Ureter (tissue), 1 donor: ENCODE results near the gene RASA3. TPM values are rescaled to one million over a fixed set of nuclear protein-coding genes. Genes with fewer than 3 reads are reported as not detected.

Experiments
- DNase-seq: peaks from one replicate; pipeline ENCODE4 v3.0.0-alpha.2; 2020; ENCODE audit warnings: low spot score
- total RNA-seq: library from RNA; stranded (reverse); gene quantifications from one replicate; pipeline ENCODE4 v1.2.4, GENCODE V29; 2023
- donor health status: DM: yes; HTN: yes; CAD: no.

Gene RASA3
- total RNA-seq, 1 donor from 2014 or later: 22.4 TPM

- DNase-seq: no peak
These were observed 63.6 kb downstream of the RASA3 start for GRCh38 chr13:114068656-114069318.

- no peak for DNase-seq
These were observed 64.4 kb downstream of the RASA3 start for GRCh38 chr13:114067886-114068651.

GRCh38 chr13:114067381-114067885, 65.0 kb downstream of the RASA3 start:
- no peak for DNase-seq

- DNase-seq: no peak
These were observed 65.5 kb downstream of the RASA3 start for GRCh38 chr13:114066956-114067355.

GRCh38 chr13:114065926-114066774, 66.3 kb downstream of the RASA3 start:
- DNase-seq: no peak

GRCh38 chr13:114065141-114065925, 67.1 kb downstream of the RASA3 start:
- peak; percentile 91 for DNase-seq

- no peak for DNase-seq
These were observed 67.8 kb downstream of the RASA3 start for GRCh38 chr13:114064450-114065140.

- peak; percentile 75 for DNase-seq
These were observed 68.6 kb downstream of the RASA3 start for GRCh38 chr13:114063545-114064449.

- no peak for DNase-seq
These were observed 69.7 kb downstream of the RASA3 start for GRCh38 chr13:114062754-114063153.

GRCh38 chr13:114062341-114062740, 70.1 kb downstream of the RASA3 start:
- DNase-seq: no peak

GRCh38 chr13:114061744-114062143, 70.7 kb downstream of the RASA3 start:
- no peak for DNase-seq

GRCh38 chr13:114061047-114061446, 71.4 kb downstream of the RASA3 start:
- DNase-seq: no peak

- DNase-seq: no peak
These were observed 72.2 kb downstream of the RASA3 start for GRCh38 chr13:114059946-114060860.

- DNase-seq: no peak
These were observed 73.0 kb downstream of the RASA3 start for GRCh38 chr13:114059428-114059827.

- no peak for DNase-seq
These were observed 74.2 kb downstream of the RASA3 start for GRCh38 chr13:114058051-114058867.

- no peak for DNase-seq
These were observed 75.0 kb downstream of the RASA3 start for GRCh38 chr13:114057166-114058050.
